Mucosa of descending colon (tissue), 3 donors: ENCODE results near the gene NHLH1. TPM values are rescaled to one million over a fixed set of nuclear protein-coding genes. Genes with fewer than 3 reads are reported as not detected.

Source experiments
- ATAC-seq: fragments of 200-7000 bp; cut with Tn5 transposase; one replicate; pipeline ENCODE4 v1.9.1; 2020; ENCODE audit warnings: mild to moderate bottlenecking, moderate library complexity
- DNase-seq, 3 donors: peaks; one replicate each; pipeline ENCODE4 v3.0.0-alpha.2; 2020
- H3K36me3 ChIP-seq: fragments of 200-600 bp; one replicate; pipeline ENCODE4 v1.8.0; 2021; ENCODE audit warnings: low read depth, mild to moderate bottlenecking
- H3K4me1 ChIP-seq: fragments of 200-600 bp; one replicate; pipeline ENCODE4 v1.8.0; 2021; ENCODE audit warnings: low read depth, mild to moderate bottlenecking
- H3K4me3 ChIP-seq: fragments of 200-600 bp; one replicate; pipeline ENCODE4 v1.8.0; 2021; ENCODE audit warnings: mild to moderate bottlenecking
- H3K9me3 ChIP-seq: fragments of 200-600 bp; one replicate; pipeline ENCODE4 v1.8.0; 2021; ENCODE audit warnings: mild to moderate bottlenecking
- intact Hi-C, 2 donors: fragments of 100-400 bp; cut with DNase I in 1 of 2; cut with micrococcal nuclease in 1 of 2; formaldehyde crosslinking; loops; one replicate each; pipeline versions ENCODE4 v1.11.0 to v1.11.1; 2022; cut with DNase I, micrococcal nuclease
- total RNA-seq, 3 donors: library from RNA; stranded (reverse); fragmentation: NEBNext Ultra II Directional in 2 of 3; extraction: Animal tissue kit (Norgen Biotek cat#: 25700) in 2 of 3; gene quantifications; one replicate each; pipeline versions ENCODE4 v1.2.1 to v1.2.4, GENCODE V29; 2021 to 2023
- TF ChIP-seq, protein P1 (sequence below): fragments of 200-600 bp; IDR thresholded peaks from one replicate; pipeline ENCODE4 v1.8.0; 2022; ENCODE audit warnings: antibody characterized with exemption, mild to moderate bottlenecking
- donor health status: DM: no; HTN: no; CAD: no; lungs with moderate emphysema.
- donor health status: DM: no; HTN: no; CAD: no.
- donor health status: DM: no; HTN: yes; CAD: no.

NHLH1 gene
- total RNA-seq, 3 donors from 2014 or later = 0.14 to 0.16 (median 0.14) TPM

DNA sequence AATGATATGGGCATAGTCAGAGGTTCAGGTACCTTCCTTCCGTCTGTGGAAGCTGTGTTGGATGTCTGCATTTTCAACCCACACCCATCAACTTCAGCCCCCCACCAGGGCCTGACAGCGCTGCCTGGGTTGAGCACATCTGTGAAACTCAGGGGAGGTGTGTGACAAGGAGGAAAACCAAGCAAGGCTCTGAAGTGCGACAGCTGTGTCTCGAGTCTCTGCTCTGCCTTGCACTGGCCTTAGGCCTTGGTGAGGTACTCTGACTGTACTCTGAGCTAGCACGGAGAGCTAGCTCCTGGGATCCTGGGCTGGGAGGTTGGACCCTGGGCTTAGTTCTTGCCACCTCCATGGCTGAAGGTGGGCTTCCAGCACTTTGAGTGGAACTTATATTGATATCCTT, 42.6 kb downstream of the NHLH1 start:
- no peak for DNase-seq
- no peak overlapping the region for H3K4me3 ChIP-seq
- intact Hi-C loops = no loop called here
- H3K36me3 ChIP-seq = no peaks in the 10 kb centered on the region
- ATAC-seq = no peak
- TF ChIP-seq, protein P1, sequence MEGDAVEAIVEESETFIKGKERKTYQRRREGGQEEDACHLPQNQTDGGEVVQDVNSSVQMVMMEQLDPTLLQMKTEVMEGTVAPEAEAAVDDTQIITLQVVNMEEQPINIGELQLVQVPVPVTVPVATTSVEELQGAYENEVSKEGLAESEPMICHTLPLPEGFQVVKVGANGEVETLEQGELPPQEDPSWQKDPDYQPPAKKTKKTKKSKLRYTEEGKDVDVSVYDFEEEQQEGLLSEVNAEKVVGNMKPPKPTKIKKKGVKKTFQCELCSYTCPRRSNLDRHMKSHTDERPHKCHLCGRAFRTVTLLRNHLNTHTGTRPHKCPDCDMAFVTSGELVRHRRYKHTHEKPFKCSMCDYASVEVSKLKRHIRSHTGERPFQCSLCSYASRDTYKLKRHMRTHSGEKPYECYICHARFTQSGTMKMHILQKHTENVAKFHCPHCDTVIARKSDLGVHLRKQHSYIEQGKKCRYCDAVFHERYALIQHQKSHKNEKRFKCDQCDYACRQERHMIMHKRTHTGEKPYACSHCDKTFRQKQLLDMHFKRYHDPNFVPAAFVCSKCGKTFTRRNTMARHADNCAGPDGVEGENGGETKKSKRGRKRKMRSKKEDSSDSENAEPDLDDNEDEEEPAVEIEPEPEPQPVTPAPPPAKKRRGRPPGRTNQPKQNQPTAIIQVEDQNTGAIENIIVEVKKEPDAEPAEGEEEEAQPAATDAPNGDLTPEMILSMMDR = no peak
- no peaks in the 10 kb centered on the region for H3K9me3 ChIP-seq
- peaks cover 3% of the 10 kb centered on the region for H3K4me1 ChIP-seq

DNA sequence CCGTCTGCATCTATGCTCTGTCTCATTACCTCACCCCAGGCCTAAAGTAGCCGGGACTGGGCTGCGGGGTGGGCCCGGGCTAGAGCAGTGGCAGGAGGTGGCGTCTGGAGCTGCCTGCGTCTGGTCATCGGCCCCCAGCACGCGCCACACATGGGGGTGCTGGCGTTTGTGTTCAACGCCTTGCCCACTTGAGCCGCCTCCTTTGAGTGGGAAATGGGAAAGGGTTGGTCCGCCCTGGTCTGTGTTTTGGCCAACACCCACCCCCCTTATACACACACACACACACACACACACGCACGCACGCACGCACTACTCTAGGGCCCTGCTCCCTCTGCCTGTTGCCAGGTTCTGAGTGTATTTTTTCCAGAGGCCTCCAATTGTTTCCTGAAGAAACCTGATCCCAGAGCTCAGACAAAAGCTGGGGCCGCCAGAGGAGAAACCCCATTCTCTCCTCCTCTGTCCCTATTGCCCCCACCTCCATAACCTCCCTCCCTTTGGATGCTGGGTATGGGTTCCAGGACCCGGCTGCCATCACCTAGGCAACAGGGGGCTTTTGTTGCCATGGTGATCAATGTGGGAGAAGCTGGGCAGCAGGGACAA, 43.6 kb downstream of the NHLH1 start:
- Histone ChIP-seq H3K4me1 (peaks cover 3% of the 10 kb centered on the region), H3K36me3 (no peaks in the 10 kb centered on the region), H3K4me3 (no peak overlapping the region), H3K9me3 (no peaks in the 10 kb centered on the region)
- TF ChIP-seq, protein P1 = no peak
- intact Hi-C loops = no loop called here
- ATAC-seq (no peak), DNase-seq (no peak)

DNA sequence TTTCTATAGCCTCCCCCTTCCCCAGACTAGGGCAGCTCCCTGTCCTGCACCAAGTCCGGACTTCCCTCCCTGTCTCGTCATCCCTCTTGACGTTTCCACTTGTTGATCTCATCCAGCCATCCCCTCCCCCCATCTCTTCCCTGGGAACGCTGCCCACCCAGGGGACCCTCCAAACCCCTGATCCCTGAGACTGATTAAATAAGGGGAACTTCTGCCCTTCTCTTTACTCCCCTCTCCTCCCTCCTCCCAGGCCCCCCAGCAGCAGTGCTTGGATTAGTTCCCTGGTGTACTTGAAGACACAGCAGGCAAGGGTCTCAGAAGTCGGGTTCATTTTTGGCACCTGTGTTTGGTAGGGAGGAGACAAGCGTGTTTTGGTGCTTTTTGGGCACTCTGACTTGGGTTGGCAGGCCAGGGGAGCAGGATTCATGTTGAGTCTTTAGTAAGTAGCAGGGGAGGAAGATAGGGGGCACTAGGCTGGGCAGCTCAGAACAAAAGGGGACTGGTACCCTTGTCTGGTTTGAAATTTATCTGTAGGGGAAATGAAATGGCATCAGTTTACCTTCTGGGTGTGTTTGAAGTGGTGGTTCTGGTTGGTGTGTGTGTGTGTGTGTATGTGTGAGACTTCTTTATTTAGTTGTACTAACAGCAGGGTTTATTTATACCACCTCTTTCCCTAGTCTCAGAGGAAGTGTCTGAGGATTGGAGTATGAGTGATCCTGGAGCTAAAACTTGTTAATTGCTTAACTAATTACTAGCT, 44.6 kb downstream of the NHLH1 start:
- TF ChIP-seq, protein P1 = no peak
- H3K4me3 ChIP-seq = no peak overlapping the region
- intact Hi-C loops = no loop called here
- H3K36me3 ChIP-seq = no peaks in the 10 kb centered on the region
- no peaks in the 10 kb centered on the region for H3K9me3 ChIP-seq
- DNase-seq (no peak), ATAC-seq (no peak)
- no peaks in the 10 kb centered on the region for H3K4me1 ChIP-seq

DNA sequence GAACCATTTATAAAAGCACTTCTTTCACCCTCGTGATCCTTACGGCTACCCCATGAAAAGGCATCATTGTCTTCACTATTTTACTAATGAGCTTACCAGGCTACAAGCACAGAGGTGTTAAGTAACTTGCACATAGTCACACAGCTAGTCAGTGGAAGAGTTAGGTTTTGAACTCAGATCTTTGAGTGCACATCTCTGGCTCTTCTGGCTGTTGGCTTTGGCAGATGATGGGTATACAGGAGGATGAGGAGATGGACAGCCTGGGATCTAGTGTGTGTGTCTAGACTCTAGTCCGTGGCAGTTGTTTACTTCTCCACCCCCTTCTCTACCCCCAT, 45.1 kb downstream of the NHLH1 start:
- no peaks in the 10 kb centered on the region for H3K36me3 ChIP-seq
- H3K4me3 ChIP-seq = no peak overlapping the region
- ATAC-seq = no peak
- H3K9me3 ChIP-seq = no peaks in the 10 kb centered on the region
- no peaks in the 10 kb centered on the region for H3K4me1 ChIP-seq
- DNase-seq = no peak
- TF ChIP-seq, protein P1 = no peak
- intact Hi-C loops = no loop called here

DNA sequence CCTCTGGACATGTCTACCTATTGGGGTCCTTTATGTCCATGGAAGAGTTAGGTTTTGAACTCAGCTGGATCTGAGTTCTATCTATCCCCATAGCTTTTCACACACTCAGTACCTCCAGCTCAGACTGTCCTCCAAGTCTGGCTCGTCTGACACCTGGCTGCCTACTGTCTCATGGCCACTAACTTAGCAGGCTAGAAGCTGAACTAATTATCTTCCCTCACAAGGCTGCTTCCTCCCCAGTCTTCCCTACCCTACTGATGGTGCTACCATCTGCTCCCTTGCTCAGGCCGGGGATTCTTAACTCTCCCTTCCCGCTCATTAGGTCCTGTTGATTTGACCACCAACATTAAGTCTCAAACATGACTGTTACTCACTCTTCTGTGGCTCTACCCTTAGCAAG, 46.8 kb downstream of the NHLH1 start:
- Histone ChIP-seq H3K4me3 (no peak overlapping the region), H3K4me1 (no peaks in the 10 kb centered on the region), H3K9me3 (no peaks in the 10 kb centered on the region), H3K36me3 (no peaks in the 10 kb centered on the region)
- TF ChIP-seq, protein P1 = no peak
- ATAC-seq = no peak
- DNase-seq = no peak
- intact Hi-C loops = no loop called here
